ENCODE data around the gene ARHGAP26. TPM values are rescaled to one million over a fixed set of nuclear protein-coding genes. Genes with fewer than 3 reads are reported as not detected.
"Not testable (repeated sequence)": the region's sequence is repeated elsewhere in the genome, so short reads cannot be mapped to it uniquely, and the experiment has no call there.

ARHGAP26 gene
- total RNA-seq, 1 donor from 2014 or later: 60.3 TPM

GRCh38 chr5:142904416-142904815 lies 134.2 kb downstream of the ARHGAP26 start:
- no peak for DNase-seq (ENCODE audit: low spot score)

GRCh38 chr5:142905348-142905747 lies 135.2 kb downstream of the ARHGAP26 start:
- DNase-seq (ENCODE audit: low spot score): no peak

GRCh38 chr5:142906863-142907671 lies 136.9 kb downstream of the ARHGAP26 start:
- no peak for DNase-seq (ENCODE audit: low spot score)

- no peak for DNase-seq (ENCODE audit: low spot score)
Measured at GRCh38 chr5:142908659-142909058, 138.5 kb downstream of the ARHGAP26 start.

GRCh38 chr5:142910128-142910527 lies 140.0 kb downstream of the ARHGAP26 start:
- no peak for DNase-seq (ENCODE audit: low spot score)

- no peak for DNase-seq (ENCODE audit: low spot score)
Measured at GRCh38 chr5:142911170-142911569, 141.0 kb downstream of the ARHGAP26 start.

GRCh38 chr5:142911775-142912174 lies 141.6 kb downstream of the ARHGAP26 start:
- DNase-seq (ENCODE audit: low spot score): no peak

- no peak for DNase-seq (ENCODE audit: low spot score)
Measured at GRCh38 chr5:142913728-142914338, 143.7 kb downstream of the ARHGAP26 start.

- no peak for DNase-seq (ENCODE audit: low spot score)
Measured at GRCh38 chr5:142915038-142915437, 144.9 kb downstream of the ARHGAP26 start.

- DNase-seq (ENCODE audit: low spot score): peak; percentile 34
Measured at GRCh38 chr5:142915813-142916424, 145.7 kb downstream of the ARHGAP26 start.

GRCh38 chr5:142918959-142919635 lies 148.9 kb downstream of the ARHGAP26 start:
- DNase-seq (ENCODE audit: low spot score): no peak

- no peak for DNase-seq (ENCODE audit: low spot score)
Measured at GRCh38 chr5:142920849-142921612, 150.9 kb downstream of the ARHGAP26 start.

GRCh38 chr5:142922223-142922952 lies 152.2 kb downstream of the ARHGAP26 start:
- no peak for DNase-seq (ENCODE audit: low spot score)

GRCh38 chr5:142924135-142924883 lies 154.1 kb downstream of the ARHGAP26 start:
- DNase-seq (ENCODE audit: low spot score): no peak

- no peak for DNase-seq (ENCODE audit: low spot score)
Measured at GRCh38 chr5:142925795-142926194, 155.6 kb downstream of the ARHGAP26 start.

- no peak for DNase-seq (ENCODE audit: low spot score)
Measured at GRCh38 chr5:142926549-142926948, 156.4 kb downstream of the ARHGAP26 start.

- DNase-seq (ENCODE audit: low spot score): not testable (repeated sequence)
Measured at GRCh38 chr5:142928999-142929398, 158.8 kb downstream of the ARHGAP26 start.

- no peak for DNase-seq (ENCODE audit: low spot score)
Measured at GRCh38 chr5:142929587-142929986, 159.4 kb downstream of the ARHGAP26 start.

- no peak for DNase-seq (ENCODE audit: low spot score)
Measured at GRCh38 chr5:142930395-142931110, 160.4 kb downstream of the ARHGAP26 start.

Measured in mucosa of gallbladder (tissue), 1 donor.